Mucosa of descending colon (tissue), 3 donors: Measurements from ENCODE around the gene CFAP45. TPM values are rescaled to one million over a fixed set of nuclear protein-coding genes. Genes with fewer than 3 reads are reported as not detected.

Source experiments
- ATAC-seq: fragments of 200-7000 bp; cut with Tn5 transposase; one replicate; pipeline ENCODE4 v1.9.1; 2020; ENCODE audit warnings: mild to moderate bottlenecking, moderate library complexity
- DNase-seq, 3 donors: peaks; one replicate each; pipeline ENCODE4 v3.0.0-alpha.2; 2020
- H3K36me3 ChIP-seq: fragments of 200-600 bp; one replicate; pipeline ENCODE4 v1.8.0; 2021; ENCODE audit warnings: low read depth, mild to moderate bottlenecking
- H3K4me1 ChIP-seq: fragments of 200-600 bp; one replicate; pipeline ENCODE4 v1.8.0; 2021; ENCODE audit warnings: low read depth, mild to moderate bottlenecking
- H3K4me3 ChIP-seq: fragments of 200-600 bp; one replicate; pipeline ENCODE4 v1.8.0; 2021; ENCODE audit warnings: mild to moderate bottlenecking
- H3K9me3 ChIP-seq: fragments of 200-600 bp; one replicate; pipeline ENCODE4 v1.8.0; 2021; ENCODE audit warnings: mild to moderate bottlenecking
- CTCF ChIP-seq: fragments of 200-600 bp; IDR thresholded peaks from one replicate; pipeline ENCODE4 v1.8.0; 2022; ENCODE audit warnings: antibody characterized with exemption, mild to moderate bottlenecking
- intact Hi-C, 2 donors: fragments of 100-400 bp; cut with DNase I in 1 of 2; cut with micrococcal nuclease in 1 of 2; formaldehyde crosslinking; loops; one replicate each; pipeline versions ENCODE4 v1.11.0 to v1.11.1; 2022; cut with DNase I, micrococcal nuclease
- microRNA-seq: library from miRNA; unstranded; fragments of <30 nt; microRNA quantifications from one replicate; pipeline ENCODE4, GENCODE V29; 2019
- total RNA-seq, 3 donors: library from RNA; stranded (reverse); fragmentation: NEBNext Ultra II Directional in 2 of 3; extraction: Animal tissue kit (Norgen Biotek cat#: 25700) in 2 of 3; gene quantifications; one replicate each; pipeline versions ENCODE4 v1.2.1 to v1.2.4, GENCODE V29; 2021 to 2023
- donor health status: DM: no; HTN: no; CAD: no; lungs with moderate emphysema.
- donor health status: DM: no; HTN: no; CAD: no.
- donor health status: DM: no; HTN: yes; CAD: no.

CFAP45 gene
- total RNA-seq, 3 donors from 2014 or later = 0.36 to 0.57 TPM; not detected in 1

GRCh38 chr1:159823406-159823805, 76.6 kb downstream of the CFAP45 start:
- ATAC-seq (peak; percentile 74), DNase-seq (peak in 2 of 3 donors; percentile 38 to 52)
- intact Hi-C loops = no loop called here
- Histone ChIP-seq H3K9me3 (no peaks in the 10 kb centered on the region), H3K36me3 (no peaks in the 10 kb centered on the region), H3K4me1 (no peaks in the 10 kb centered on the region), H3K4me3 (no peak overlapping the region)
- no peak for TF ChIP-seq CTCF

Small RNAs within 50 kb of the gene (microRNA-seq; reads per million reads assigned to microRNA genes)
- not detected for gene MIR4259

Other genes starting within 250 kb of the CFAP45 start
- under 1 TPM in 1 of 3 donors, not detected in 2; 0.20 TPM for gene CRP, start 185.6 kb downstream of the CFAP45 start, total RNA-seq
- 10 to 100 TPM; 33.6 to 58.5 (median 48.8) TPM for gene DUSP23, start 119.2 kb downstream of the CFAP45 start, total RNA-seq
- under 1 TPM; 0.38 to 0.82 (median 0.41) TPM for gene FCRL6, start 97.8 kb downstream of the CFAP45 start, total RNA-seq
- gene SLAMF8, start 73.3 kb downstream of the CFAP45 start, total RNA-seq = 1 to 10 TPM; 1.7 to 8.7 (median 5.9) TPM
- gene VSIG8, start 37.5 kb downstream of the CFAP45 start, total RNA-seq = not detected
- gene TAGLN2, start 25.3 kb upstream of the CFAP45 start, total RNA-seq = 100 to 1,000 TPM; 137 to 296 (median 264) TPM
- gene IGSF9, start 45.4 kb upstream of the CFAP45 start, total RNA-seq = 10 to 100 TPM; 21.5 to 70.8 (median 25.9) TPM
- not detected for gene SLAMF9, start 54.1 kb upstream of the CFAP45 start, total RNA-seq
- 1 to 10 TPM; 5.0 to 6.3 (median 5.9) TPM for gene PIGM, start 131.8 kb upstream of the CFAP45 start, total RNA-seq
- under 1 TPM; 0.23 to 0.73 (median 0.27) TPM for gene KCNJ10, start 170.0 kb upstream of the CFAP45 start, total RNA-seq
- under 1 TPM in 1 of 3 donors, not detected in 2; 0.47 TPM for gene KCNJ9, start 181.4 kb upstream of the CFAP45 start, total RNA-seq
- gene IGSF8, start 198.5 kb upstream of the CFAP45 start, total RNA-seq = 10 to 100 TPM; 38.3 to 65.0 (median 39.1) TPM
- gene ATP1A2, start 215.6 kb upstream of the CFAP45 start, total RNA-seq = 100 to 1,000 TPM in 1 of 3 donors, 1 to 10 TPM in 2; 2.6 to 124 (median 4.0) TPM